ENCODE data around the gene PKN1.

DNA sequence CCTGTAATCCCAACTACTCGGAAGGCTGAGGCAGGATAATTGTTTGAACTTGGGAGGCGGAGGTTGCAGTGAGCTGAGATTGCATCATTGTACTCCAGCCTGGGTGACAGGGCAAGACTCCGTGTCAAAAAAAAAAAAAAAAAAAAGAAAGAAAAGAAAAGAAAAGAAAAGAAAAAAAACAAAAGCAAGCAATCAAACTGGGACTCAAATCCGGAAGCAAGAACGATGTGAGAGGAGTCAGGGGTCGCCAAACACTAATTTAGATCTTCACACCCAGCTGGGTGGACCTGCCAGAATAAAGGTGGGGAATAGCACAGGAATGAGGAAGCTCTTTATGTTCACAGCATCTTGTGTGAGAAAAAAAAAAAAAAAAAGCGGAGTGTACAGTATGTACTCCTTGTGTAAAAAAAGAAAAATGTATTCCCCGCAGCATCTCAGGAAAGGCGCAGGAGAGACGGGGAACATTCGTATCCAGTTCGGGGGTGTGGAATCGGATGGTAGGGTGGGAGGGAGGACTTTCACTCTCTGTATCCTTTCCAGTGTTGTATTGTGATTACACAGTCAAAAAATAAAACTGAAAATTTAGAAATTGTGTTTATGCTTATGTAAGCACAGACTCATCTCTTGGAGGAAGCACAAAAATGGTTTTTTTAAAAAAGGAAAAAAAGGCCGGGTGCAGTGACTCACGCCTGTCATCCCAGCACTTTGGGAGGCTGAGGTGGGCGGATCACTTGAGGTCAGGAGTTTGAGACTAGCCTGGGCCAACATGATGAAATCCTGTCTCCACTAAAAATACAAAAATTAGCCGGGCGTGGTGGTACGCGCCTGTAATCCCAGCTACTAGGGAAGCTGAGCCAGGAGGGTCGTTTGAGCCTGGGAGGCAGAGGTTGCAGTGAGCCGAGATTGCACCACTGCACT, 77.5 kb downstream of the PKN1 start:
- no peak for TF ChIP-seq EZH2 (IDR thresholded peaks at IDR 0.05; ENCODE audit: borderline replicate concordance, low read depth, low read length, severe bottlenecking)
- TF ChIP-seq, protein P1, sequence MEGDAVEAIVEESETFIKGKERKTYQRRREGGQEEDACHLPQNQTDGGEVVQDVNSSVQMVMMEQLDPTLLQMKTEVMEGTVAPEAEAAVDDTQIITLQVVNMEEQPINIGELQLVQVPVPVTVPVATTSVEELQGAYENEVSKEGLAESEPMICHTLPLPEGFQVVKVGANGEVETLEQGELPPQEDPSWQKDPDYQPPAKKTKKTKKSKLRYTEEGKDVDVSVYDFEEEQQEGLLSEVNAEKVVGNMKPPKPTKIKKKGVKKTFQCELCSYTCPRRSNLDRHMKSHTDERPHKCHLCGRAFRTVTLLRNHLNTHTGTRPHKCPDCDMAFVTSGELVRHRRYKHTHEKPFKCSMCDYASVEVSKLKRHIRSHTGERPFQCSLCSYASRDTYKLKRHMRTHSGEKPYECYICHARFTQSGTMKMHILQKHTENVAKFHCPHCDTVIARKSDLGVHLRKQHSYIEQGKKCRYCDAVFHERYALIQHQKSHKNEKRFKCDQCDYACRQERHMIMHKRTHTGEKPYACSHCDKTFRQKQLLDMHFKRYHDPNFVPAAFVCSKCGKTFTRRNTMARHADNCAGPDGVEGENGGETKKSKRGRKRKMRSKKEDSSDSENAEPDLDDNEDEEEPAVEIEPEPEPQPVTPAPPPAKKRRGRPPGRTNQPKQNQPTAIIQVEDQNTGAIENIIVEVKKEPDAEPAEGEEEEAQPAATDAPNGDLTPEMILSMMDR (IDR thresholded peaks at IDR 0.05; ENCODE audit: borderline replicate concordance, extremely low read depth, low read length, poor library complexity, severe bottlenecking), result no peak
